D721Med (cell line): Measurements from ENCODE around the gene SLCO4C1.

ENCODE experiments used
- DNase-seq: peaks from one replicate; pipeline ENCODE4 v3.0.0; 2011; ENCODE audit warnings: low spot score; ENCODE audit not compliant: insufficient read length
- FAIRE-seq: peaks from 2 replicates; lab custom pipeline; 2011; peaks lifted over from hg19 to GRCh38; lab: Jason Lieb, UNC
- TF ChIP-seq, protein P1 (sequence below): IDR thresholded peaks from 2 replicates; pipeline ENCODE4 v1.5.1; 2012; ENCODE audit warnings: mild to moderate bottlenecking, control low read depth; ENCODE audit not compliant: insufficient read depth; ENCODE audit errors: missing control alignments

SLCO4C1 gene

DNA sequence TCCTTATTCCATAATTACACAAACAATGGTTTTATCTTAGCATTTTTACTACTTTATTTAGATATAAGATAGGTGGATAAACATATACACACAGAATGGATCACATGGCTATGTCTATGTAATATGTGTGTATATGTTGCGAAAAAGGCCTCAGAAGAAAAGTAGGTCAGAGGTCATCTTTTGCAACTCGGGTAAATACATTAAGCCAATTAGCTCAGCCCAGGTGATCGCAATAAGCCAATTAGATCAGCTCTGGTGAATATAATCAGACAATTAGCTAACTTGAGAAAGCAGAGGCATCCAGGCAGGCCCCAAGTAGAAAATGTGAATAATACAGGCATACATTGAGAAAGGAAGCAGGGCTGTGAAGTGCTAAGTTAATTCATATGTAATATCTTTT is 24.3 kb downstream of the SLCO4C1 start:
- DNase-seq, result no peak
- FAIRE-seq, result peak; percentile 88
- TF ChIP-seq, protein P1, sequence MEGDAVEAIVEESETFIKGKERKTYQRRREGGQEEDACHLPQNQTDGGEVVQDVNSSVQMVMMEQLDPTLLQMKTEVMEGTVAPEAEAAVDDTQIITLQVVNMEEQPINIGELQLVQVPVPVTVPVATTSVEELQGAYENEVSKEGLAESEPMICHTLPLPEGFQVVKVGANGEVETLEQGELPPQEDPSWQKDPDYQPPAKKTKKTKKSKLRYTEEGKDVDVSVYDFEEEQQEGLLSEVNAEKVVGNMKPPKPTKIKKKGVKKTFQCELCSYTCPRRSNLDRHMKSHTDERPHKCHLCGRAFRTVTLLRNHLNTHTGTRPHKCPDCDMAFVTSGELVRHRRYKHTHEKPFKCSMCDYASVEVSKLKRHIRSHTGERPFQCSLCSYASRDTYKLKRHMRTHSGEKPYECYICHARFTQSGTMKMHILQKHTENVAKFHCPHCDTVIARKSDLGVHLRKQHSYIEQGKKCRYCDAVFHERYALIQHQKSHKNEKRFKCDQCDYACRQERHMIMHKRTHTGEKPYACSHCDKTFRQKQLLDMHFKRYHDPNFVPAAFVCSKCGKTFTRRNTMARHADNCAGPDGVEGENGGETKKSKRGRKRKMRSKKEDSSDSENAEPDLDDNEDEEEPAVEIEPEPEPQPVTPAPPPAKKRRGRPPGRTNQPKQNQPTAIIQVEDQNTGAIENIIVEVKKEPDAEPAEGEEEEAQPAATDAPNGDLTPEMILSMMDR, result no peak

DNA sequence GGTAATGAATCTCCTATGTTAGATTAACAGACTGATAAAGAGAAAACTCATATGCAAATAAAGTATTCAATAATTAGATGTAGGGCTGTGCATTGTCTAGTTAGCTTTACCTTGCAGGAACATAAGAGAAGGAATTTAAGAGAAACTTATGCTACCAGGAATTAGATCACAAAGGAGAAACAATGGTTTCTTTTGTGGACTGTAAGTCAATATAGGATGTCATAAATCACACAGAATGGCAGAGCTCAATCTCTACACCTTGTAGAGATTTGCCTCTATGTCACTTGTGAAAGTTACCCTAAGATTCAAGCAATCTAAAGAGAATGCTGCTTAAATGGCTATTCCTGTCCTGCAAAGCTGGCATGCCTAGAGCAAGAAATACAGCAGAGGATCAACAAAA is 26.0 kb downstream of the SLCO4C1 start:
- DNase-seq, result no peak
- TF ChIP-seq, protein P1, result no peak
- no peak for FAIRE-seq

DNA sequence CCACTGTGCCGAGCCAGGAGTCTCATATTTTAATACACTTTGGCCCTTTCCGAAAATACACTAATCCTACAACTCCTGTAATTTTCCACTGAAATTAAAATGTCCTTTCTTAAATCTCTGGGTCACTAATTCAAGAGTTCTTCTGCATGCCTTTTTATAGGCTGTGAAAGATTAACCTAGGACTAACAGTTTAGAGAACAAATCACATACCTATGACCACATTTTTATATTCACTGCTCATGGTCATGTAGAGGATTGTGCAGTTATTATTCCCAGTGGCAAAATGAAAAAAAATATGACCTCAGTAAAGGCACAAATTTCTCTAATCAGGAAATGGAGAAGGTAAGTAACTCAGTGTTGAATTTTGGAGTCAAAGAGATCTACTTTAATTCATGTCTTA is 33.4 kb downstream of the SLCO4C1 start:
- no peak for DNase-seq
- TF ChIP-seq, protein P1, result no peak
- FAIRE-seq, result no peak

DNA sequence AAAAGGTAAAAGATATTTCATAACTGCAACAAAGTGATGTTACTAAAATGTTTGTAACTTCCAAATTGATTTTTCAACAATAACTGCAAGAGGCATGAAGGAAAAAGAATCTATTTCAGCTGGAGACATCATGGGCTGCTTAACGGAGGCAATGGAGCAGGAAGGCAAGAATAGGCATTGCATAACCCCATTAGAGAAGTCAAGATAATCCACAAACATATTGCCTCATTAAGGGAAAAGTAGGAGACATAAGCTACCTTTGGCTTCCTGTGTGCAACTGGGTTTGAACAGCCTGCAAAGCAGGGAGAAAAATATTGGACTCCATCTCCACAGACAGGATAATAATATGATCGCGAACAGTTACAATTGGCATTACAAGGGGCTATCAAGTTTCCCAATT is 46.7 kb downstream of the SLCO4C1 start:
- FAIRE-seq (no peak), DNase-seq (no peak)
- TF ChIP-seq, protein P1, result no peak

DNA sequence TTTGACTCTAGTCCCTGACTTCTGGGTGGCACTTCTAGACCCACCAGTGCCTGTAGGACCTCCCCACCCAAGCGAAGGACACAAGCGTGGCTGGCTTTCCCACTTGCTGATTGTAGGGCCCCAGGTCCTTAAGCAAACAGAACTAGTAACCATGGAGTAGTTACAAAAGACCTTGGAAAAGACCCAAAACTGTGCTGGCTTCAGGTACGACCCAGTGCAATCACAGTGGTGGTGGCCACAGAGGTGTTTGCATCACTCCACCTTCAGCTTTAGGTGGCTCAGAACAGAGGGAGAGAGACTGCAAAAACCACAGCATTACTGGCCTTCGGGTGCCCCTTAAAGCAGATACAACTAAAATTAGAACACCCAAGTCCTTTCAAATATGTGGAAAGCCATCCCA is 52.9 kb downstream of the SLCO4C1 start:
- no peak for FAIRE-seq
- DNase-seq, result no peak
- TF ChIP-seq, protein P1, result no peak

DNA sequence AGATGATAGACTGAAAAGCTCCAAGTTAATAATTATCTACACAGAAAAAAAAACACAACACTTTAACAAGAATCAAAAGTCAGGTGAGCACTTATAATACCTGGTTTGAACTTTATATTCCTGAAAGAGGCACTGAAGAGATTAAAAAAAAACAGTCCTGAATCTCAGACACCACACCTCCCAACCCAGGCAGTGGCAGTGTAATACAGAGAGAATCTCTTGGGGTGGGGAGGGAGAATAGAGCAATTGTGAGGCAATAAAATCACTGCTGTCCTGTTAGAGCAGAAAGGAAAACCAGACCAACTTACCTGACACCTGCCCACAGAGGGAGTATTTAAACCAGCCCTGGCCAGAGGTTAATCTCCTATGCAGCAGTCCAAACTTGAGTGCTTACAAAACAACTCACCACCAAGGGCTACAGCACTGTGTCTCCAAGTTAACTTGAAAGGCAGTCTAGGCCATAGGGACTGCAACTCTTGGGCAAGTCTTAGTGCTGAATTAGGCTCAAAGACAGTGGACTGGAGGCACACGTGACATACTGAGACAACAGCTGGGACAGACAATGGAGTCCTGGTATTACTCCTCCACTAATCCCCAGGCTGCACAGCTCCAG is 54.2 kb downstream of the SLCO4C1 start:
- FAIRE-seq (no peak), DNase-seq (no peak)
- TF ChIP-seq, protein P1, result no peak
